HCT116 (cell line): ENCODE data around the gene EVX2. TPM values are rescaled to one million over a fixed set of nuclear protein-coding genes. Genes with fewer than 3 reads are reported as not detected.

Experiments used
- ATAC-seq: fragments of 200-7000 bp; cut with Tn5 transposase; 2 replicates; pipeline ENCODE4 v1.9.1; 2020; ENCODE audit warnings: mild to moderate bottlenecking, moderate library complexity
- BruUV-seq: library from RNA; stranded (reverse); fragments of 400-500 nt; replicated peaks from 2 replicates; lab custom pipeline; 2021; lab: Mats Ljungman, UMichigan
- CTCF ChIA-PET: fragments of 300-600 bp; sonication (Branson Sonifier 250); formaldehyde crosslinking; loops from one replicate; lab custom pipeline; 2021; ENCODE audit warnings: antibody characterized with exemption; lab: Charles Lee
- POLR2A ChIA-PET: fragments of 300-600, 350-600 bp; sonication (Branson Sonifier 250); formaldehyde crosslinking; loops from one replicate; lab custom pipeline; 2021; ENCODE audit warnings: antibody characterized with exemption; lab: Charles Lee
- RAD21 ChIA-PET, 2 experiments: fragments of 300-600 bp; sonication (Branson Sonifier 250); formaldehyde crosslinking; loops; one replicate each; lab custom pipeline; 2023; ENCODE audit warnings: low total read pairs in 2 of 2; ENCODE audit not compliant: uncharacterized antibody in 2 of 2, unreplicated experiment in 2 of 2, low non-redundant PET in 1 of 2; lab: Charles Lee
- DNase-seq: peaks from one replicate; pipeline ENCODE4 v3.0.0-alpha.2; 2010; ENCODE audit warnings: low read depth, low spot score
- H2AFZ ChIP-seq: fragments of 200-600 bp; shearing (Covaris generic), sonication (generic); 2 replicates; pipeline ENCODE4 v1.6.1; 2017; ENCODE audit warnings: low read depth, mixed run types, mixed read lengths, antibody characterized with exemption, low read length; ENCODE audit not compliant: poor library complexity, severe bottlenecking
- H3K27ac ChIP-seq: 2 replicates; pipeline ENCODE4 v1.5.1; 2012; ENCODE audit warnings: low read depth, low read length
- H3K27me3 ChIP-seq: fragments of 200-600 bp; sonication (generic); 2 replicates; pipeline ENCODE4 v1.6.1; 2016; ENCODE audit warnings: mixed run types, low read length, mixed read lengths; ENCODE audit not compliant: insufficient read depth
- H3K36me3 ChIP-seq, 2 experiments: fragments of 200-500 bp in 1 of 2; fragments of 200-600 bp in 1 of 2; sonication (Bioruptor generic) in 1 of 2; sonication (generic) in 1 of 2; 2 replicates each; pipeline versions ENCODE4 v1.5.1 to v1.6.1; 2014 to 2016; ENCODE audit warnings: low read length in 2 of 2, inconsistent platforms in 1 of 2, mixed read lengths in 1 of 2, mixed run types in 1 of 2; ENCODE audit not compliant: insufficient read depth in 2 of 2, control insufficient read depth in 1 of 2
- H3K4me1 ChIP-seq, 2 experiments: fragments of 200-600 bp in 1 of 2; sonication (generic) in 1 of 2; 2 replicates each; pipeline versions ENCODE4 v1.5.1 to v1.6.1; 2012 to 2017; ENCODE audit warnings: low read length in 2 of 2, inconsistent platforms in 1 of 2, mild to moderate bottlenecking in 1 of 2, mixed read lengths in 1 of 2, mixed run types in 1 of 2, moderate library complexity in 1 of 2; ENCODE audit not compliant: insufficient read depth in 2 of 2, control insufficient read depth in 1 of 2
- H3K4me2 ChIP-seq: fragments of 200-600 bp; sonication (generic); 2 replicates; pipeline ENCODE4 v1.6.1; 2017; ENCODE audit warnings: mixed run types, low read length, mixed read lengths
- H3K4me3 ChIP-seq, 2 experiments: fragments of 200-600 bp in 1 of 2; sonication (generic) in 1 of 2; replicated peaks in 1 of 2; 2 replicates each; pipeline ENCODE4 v1.5.1; 2011 to 2016; ENCODE audit warnings: low read length in 2 of 2, control low read depth in 1 of 2, low read depth in 1 of 2, mild to moderate bottlenecking in 1 of 2, mixed read lengths in 1 of 2, mixed run types in 1 of 2
- H3K79me2 ChIP-seq: fragments of 200-600 bp; sonication (generic); 2 replicates; pipeline ENCODE4 v1.6.1; 2017; ENCODE audit warnings: mild to moderate bottlenecking, mixed run types, low read length, moderate library complexity, mixed read lengths; ENCODE audit not compliant: insufficient read depth
- H3K9ac ChIP-seq: fragments of 200-600 bp; sonication (generic); 2 replicates; pipeline ENCODE4 v1.6.1; 2016; ENCODE audit warnings: low read length, mixed read lengths
- H3K9me2 ChIP-seq: fragments of 200-600 bp; sonication (generic), shearing (Covaris generic); 2 replicates; pipeline ENCODE4 v1.6.1; 2017; ENCODE audit warnings: mixed run types, mild to moderate bottlenecking, moderate library complexity; ENCODE audit not compliant: insufficient read depth
- H3K9me3 ChIP-seq, 2 experiments: fragments of 200-500 bp in 1 of 2; fragments of 200-600 bp in 1 of 2; sonication (Bioruptor generic) in 1 of 2; sonication (generic) in 1 of 2; 2 replicates each; pipeline ENCODE4 v1.6.1; 2014 to 2017; ENCODE audit warnings: low read length in 2 of 2, mixed read lengths in 2 of 2, inconsistent platforms in 1 of 2, low read depth in 1 of 2, mild to moderate bottlenecking in 1 of 2, mixed run types in 1 of 2, moderate library complexity in 1 of 2; ENCODE audit not compliant: control insufficient read depth in 1 of 2, insufficient read depth in 1 of 2
- H4K20me1 ChIP-seq: fragments of 200-600 bp; sonication (generic), shearing (Covaris generic); 2 replicates; pipeline ENCODE4 v1.6.1; 2017; ENCODE audit warnings: mixed run types, mild to moderate bottlenecking, moderate library complexity; ENCODE audit not compliant: insufficient read depth
- ATF3 ChIP-seq: IDR thresholded peaks from 2 replicates; pipeline ENCODE4 v1.6.1; 2012
- CBX3 ChIP-seq: IDR thresholded peaks from 2 replicates; pipeline ENCODE4 v1.6.1; 2012; ENCODE audit warnings: low read depth
- CEBPB ChIP-seq: IDR thresholded peaks from 2 replicates; pipeline ENCODE4 v1.6.1; 2012; ENCODE audit warnings: low read depth
- EGR1 ChIP-seq: IDR thresholded peaks from 2 replicates; pipeline ENCODE4 v1.6.1; 2012; ENCODE audit warnings: low read depth
- ELF1 ChIP-seq: IDR thresholded peaks from 2 replicates; pipeline ENCODE4 v1.6.1; 2012; ENCODE audit warnings: low read depth, borderline replicate concordance
- EZH2 ChIP-seq: fragments of 200-600 bp; sonication (generic); IDR thresholded peaks from 2 replicates; pipeline ENCODE4 v1.6.1; 2017; ENCODE audit warnings: antibody characterized with exemption, mixed run types
- EZH2phosphoT487 ChIP-seq: fragments of 200-600 bp; IDR thresholded peaks from 2 replicates; pipeline ENCODE4 v1.6.1; 2018; ENCODE audit warnings: antibody characterized with exemption, borderline replicate concordance
- FOSL1 ChIP-seq: IDR thresholded peaks from 2 replicates; pipeline ENCODE4 v1.6.1; 2012; ENCODE audit warnings: low read depth
- JUND ChIP-seq: IDR thresholded peaks from 2 replicates; pipeline ENCODE4 v1.6.1; 2012
- POLR2AphosphoS5 ChIP-seq: IDR thresholded peaks from 2 replicates; pipeline ENCODE4 v1.6.1; 2011; ENCODE audit warnings: mild to moderate bottlenecking, low read depth, low read length, moderate library complexity
- RAD21 ChIP-seq: IDR thresholded peaks from 2 replicates; pipeline ENCODE4 v1.6.1; 2012; ENCODE audit warnings: low read depth, mild to moderate bottlenecking
- SIN3A ChIP-seq: IDR thresholded peaks from 2 replicates; pipeline ENCODE4 v1.6.1; 2012; ENCODE audit warnings: low read depth
- SP1 ChIP-seq: IDR thresholded peaks from 2 replicates; pipeline ENCODE4 v1.6.1; 2012; ENCODE audit warnings: low read depth
- SRF ChIP-seq: IDR thresholded peaks from 2 replicates; pipeline ENCODE4 v1.6.1; 2012; ENCODE audit warnings: low read depth
- TCF7L2 ChIP-seq: IDR thresholded peaks from 2 replicates; pipeline ENCODE4 v1.7.0; 2011; ENCODE audit warnings: borderline replicate concordance, inconsistent platforms; ENCODE audit not compliant: insufficient read depth, insufficient read length; ENCODE audit errors: extremely low read depth
- YY1 ChIP-seq: IDR thresholded peaks from 2 replicates; pipeline ENCODE4 v1.6.1; 2011; ENCODE audit warnings: low read length, low read depth, moderate library complexity, mild to moderate bottlenecking; ENCODE audit not compliant: insufficient replicate concordance; ENCODE audit errors: extremely low read depth
- ZBTB33 ChIP-seq: IDR thresholded peaks from 2 replicates; pipeline ENCODE4 v1.6.1; 2011; ENCODE audit warnings: mild to moderate bottlenecking, low read length, moderate library complexity; ENCODE audit not compliant: insufficient replicate concordance; ENCODE audit errors: extremely low read depth
- ZFX ChIP-seq: fragments of 450-650 bp; IDR thresholded peaks from 2 replicates; pipeline ENCODE4 v1.6.1; 2017
- intact Hi-C: fragments of 100-400 bp; cut with micrococcal nuclease; formaldehyde crosslinking; loops from 2 replicates; pipeline ENCODE4 v1.10.0; 2022
- total RNA-seq: library from RNA; stranded (reverse); gene quantifications from one replicate; pipeline ENCODE4 v1.2.1, GENCODE V29; 2021; ENCODE audit not compliant: unreplicated experiment
- TF ChIP-seq, protein P1 (sequence below), 3 experiments: fragments of 200-600 bp in 1 of 3; sonication (generic) in 1 of 3; IDR thresholded peaks in 2 of 3; conservative IDR thresholded peaks in 1 of 3; 2 replicates each; pipeline ENCODE4 v1.5.1; 2012 to 2017; ENCODE audit warnings: low read depth in 2 of 3, low read length in 2 of 3, antibody characterized with exemption in 1 of 3, borderline replicate concordance in 1 of 3, control low read depth in 1 of 3, mild to moderate bottlenecking in 1 of 3, mixed read lengths in 1 of 3, mixed run types in 1 of 3, moderate library complexity in 1 of 3; ENCODE audit not compliant: insufficient read depth in 1 of 3
- TF ChIP-seq, protein P2 (sequence below): IDR thresholded peaks from 2 replicates; pipeline ENCODE4 v1.6.1; 2012

Gene EVX2
- total RNA-seq, 1 experiment from 2014 or later: not detected

- POLR2A ChIA-PET: no interaction called here
Observed at GRCh38 chr2:176112375-176113302, 28.9 kb upstream of the EVX2 start.

More at GRCh38 chr2:176112375-176113302, 28.9 kb upstream of the EVX2 start:
- ChIA-PET CTCF (no interaction called here), RAD21 (no interaction called here)
- Histone ChIP-seq H3K27ac (no peak overlapping the region), H3K79me2 (no peaks in the 10 kb centered on the region), H4K20me1 (no peaks in the 10 kb centered on the region), H3K4me2 (no peak overlapping the region), H3K9me2 (no peaks in the 10 kb centered on the region), H3K4me3 (no peak overlapping the region), H3K27me3 (no peaks in the 10 kb centered on the region), H3K9ac (no peak overlapping the region), H3K4me1 (peaks cover 0 to 7% of the 10 kb centered on the region in 2 experiments; a peak in 1 of 4 replicates), H3K36me3 (no peaks in the 10 kb centered on the region), H2AFZ (no peak overlapping the region), H3K9me3 (no peaks in the 10 kb centered on the region)
- no peak for DNase-seq
- no TSS peak for BruUV-seq
- intact Hi-C loops: no loop called here
- TF ChIP-seq CBX3 (no peak), EZH2phosphoT487 (no peak), ELF1 (no peak), SIN3A (no peak), ZFX (no peak), CEBPB (no peak), SP1 (no peak), YY1 (no peak), JUND (no peak), POLR2AphosphoS5 (no peak), EGR1 (no peak), SRF (no peak), ZBTB33 (no peak), RAD21 (no peak), EZH2 (no peak), TCF7L2 (no peak), ATF3 (no peak), FOSL1 (no peak)
- TF ChIP-seq, protein P1, sequence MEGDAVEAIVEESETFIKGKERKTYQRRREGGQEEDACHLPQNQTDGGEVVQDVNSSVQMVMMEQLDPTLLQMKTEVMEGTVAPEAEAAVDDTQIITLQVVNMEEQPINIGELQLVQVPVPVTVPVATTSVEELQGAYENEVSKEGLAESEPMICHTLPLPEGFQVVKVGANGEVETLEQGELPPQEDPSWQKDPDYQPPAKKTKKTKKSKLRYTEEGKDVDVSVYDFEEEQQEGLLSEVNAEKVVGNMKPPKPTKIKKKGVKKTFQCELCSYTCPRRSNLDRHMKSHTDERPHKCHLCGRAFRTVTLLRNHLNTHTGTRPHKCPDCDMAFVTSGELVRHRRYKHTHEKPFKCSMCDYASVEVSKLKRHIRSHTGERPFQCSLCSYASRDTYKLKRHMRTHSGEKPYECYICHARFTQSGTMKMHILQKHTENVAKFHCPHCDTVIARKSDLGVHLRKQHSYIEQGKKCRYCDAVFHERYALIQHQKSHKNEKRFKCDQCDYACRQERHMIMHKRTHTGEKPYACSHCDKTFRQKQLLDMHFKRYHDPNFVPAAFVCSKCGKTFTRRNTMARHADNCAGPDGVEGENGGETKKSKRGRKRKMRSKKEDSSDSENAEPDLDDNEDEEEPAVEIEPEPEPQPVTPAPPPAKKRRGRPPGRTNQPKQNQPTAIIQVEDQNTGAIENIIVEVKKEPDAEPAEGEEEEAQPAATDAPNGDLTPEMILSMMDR (IDR thresholded peaks at IDR 0.05 in 2 of 3, conservative IDR thresholded peaks at IDR 0.05 in 1 of 3; ENCODE audit: borderline replicate concordance in 1 of 3, insufficient read depth in 1 of 3, low read depth in 2 of 3, low read length in 2 of 3): no peak
- TF ChIP-seq, protein P2, sequence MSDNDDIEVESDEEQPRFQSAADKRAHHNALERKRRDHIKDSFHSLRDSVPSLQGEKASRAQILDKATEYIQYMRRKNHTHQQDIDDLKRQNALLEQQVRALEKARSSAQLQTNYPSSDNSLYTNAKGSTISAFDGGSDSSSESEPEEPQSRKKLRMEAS: no peak
- ATAC-seq: no peak
